H1 (cell line): ENCODE measurements around the gene VOPP1. TPM values are rescaled to one million over a fixed set of nuclear protein-coding genes. Genes with fewer than 3 reads are reported as not detected.

Source experiments
- polyA plus RNA-seq, 7 experiments: library from polyadenylated mRNA; depleted of rRNA in 3 of 7; stranded (reverse) in 5 of 7; unstranded in 2 of 7; fragments of >200 nt in 5 of 7; fragments of 200-250 nt in 2 of 7; gene quantifications; 1 replicate in 5 of 7; 2 replicates in 1 of 7; 4 replicates in 1 of 7; pipeline versions ENCODE4 v1.2.1 to v1.2.3, GENCODE V29; 2011 to 2013; ENCODE audit warnings: missing spikeins in 2 of 7, mixed read lengths in 2 of 7
- total RNA-seq: library from RNA; stranded (reverse); fragmentation: NEBNext Ultra II Directional; extraction: Animal tissue kit (Norgen Biotek cat#: 25700); gene quantifications from 2 replicates; pipeline ENCODE4 v1.2.1, GENCODE V29; 2021

The VOPP1 gene
- total and polyA plus RNA-seq, 2 of the 8 experiments (the other 6 are each of a cell fraction or from before 2014, with no cell fraction given) = 44.7 to 83.0 TPM

Other genes starting within 250 kb of the VOPP1 start
- 9.2 and 11.4 TPM in 2 replicates for gene LANCL2, start 207.2 kb downstream of the VOPP1 start, total RNA-seq
- gene LANCL2, start 207.2 kb downstream of the VOPP1 start, polyA plus RNA-seq (2011; rRNA removed) = 9.5 and 10.7 TPM in 2 replicates